ENCODE results near the gene ENDOV.

Gene ENDOV

DNA sequence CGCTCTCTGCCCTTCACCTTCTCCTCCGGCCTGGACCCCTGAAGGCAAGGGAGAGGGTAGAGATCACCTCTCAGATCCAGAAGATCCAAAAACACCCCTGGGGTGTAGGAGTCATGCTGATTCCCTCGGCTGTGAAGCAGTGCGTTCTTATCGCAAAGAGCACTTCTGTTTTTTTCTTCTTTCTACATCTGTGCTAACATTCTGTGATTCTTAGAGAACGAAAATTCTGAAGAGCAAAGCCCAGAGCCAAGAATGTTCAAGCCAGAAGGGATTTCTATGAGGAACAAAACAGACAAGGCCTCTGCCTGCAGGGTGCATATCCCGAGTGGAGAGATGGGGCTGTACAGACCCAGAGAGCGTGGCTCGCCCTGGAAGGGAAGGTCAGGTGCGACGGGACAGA lies 44.3 kb downstream of the ENDOV start:
- no peak for DNase-seq (ENCODE audit: insufficient read length, low spot score)
- FAIRE-seq, result no peak
- TF ChIP-seq PAX5 (IDR thresholded peaks at IDR 0.05; ENCODE audit: insufficient read depth, low read length, severe bottlenecking) (no peak), POLR2A (IDR thresholded peaks at IDR 0.05; ENCODE audit: low read depth, low read length) (no peak)

DNA sequence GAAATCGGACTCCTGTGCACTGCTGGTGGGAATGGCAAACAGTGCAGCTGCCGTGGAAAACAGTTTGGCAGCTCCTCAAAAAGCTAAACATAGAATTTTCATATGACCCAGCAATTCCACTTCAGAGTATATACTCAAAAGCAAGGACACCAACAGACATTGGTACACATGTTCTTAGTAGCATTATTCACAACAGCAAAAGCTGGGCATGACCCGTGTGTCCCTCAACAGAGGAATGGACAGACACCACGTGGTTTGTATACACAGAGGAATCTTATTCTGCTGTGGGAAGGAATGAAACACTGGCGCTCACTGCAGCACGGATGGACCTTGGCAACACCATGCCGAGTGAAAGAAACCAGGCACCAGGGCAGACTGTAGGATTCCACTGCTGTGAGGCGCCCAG lies 45.5 kb downstream of the ENDOV start:
- DNase-seq (ENCODE audit: insufficient read length, low spot score), result no peak
- FAIRE-seq, result no peak
- no peak for TF ChIP-seq SPI1 (IDR thresholded peaks at IDR 0.05; ENCODE audit: low read depth, low read length)
- no peak for TF ChIP-seq POLR2A (IDR thresholded peaks at IDR 0.05; ENCODE audit: low read depth, low read length)
- no peak for TF ChIP-seq POU2F2 (IDR thresholded peaks at IDR 0.05; ENCODE audit: low read depth, low read length)
- TF ChIP-seq TAF1 (IDR thresholded peaks at IDR 0.05; ENCODE audit: low read depth, low read length), result no peak
- TF ChIP-seq PAX5 (IDR thresholded peaks at IDR 0.05; ENCODE audit: insufficient read depth, low read length, severe bottlenecking), result no peak
- no peak for TF ChIP-seq POLR2AphosphoS5 (IDR thresholded peaks at IDR 0.05; ENCODE audit: low read depth, low read length)

DNA sequence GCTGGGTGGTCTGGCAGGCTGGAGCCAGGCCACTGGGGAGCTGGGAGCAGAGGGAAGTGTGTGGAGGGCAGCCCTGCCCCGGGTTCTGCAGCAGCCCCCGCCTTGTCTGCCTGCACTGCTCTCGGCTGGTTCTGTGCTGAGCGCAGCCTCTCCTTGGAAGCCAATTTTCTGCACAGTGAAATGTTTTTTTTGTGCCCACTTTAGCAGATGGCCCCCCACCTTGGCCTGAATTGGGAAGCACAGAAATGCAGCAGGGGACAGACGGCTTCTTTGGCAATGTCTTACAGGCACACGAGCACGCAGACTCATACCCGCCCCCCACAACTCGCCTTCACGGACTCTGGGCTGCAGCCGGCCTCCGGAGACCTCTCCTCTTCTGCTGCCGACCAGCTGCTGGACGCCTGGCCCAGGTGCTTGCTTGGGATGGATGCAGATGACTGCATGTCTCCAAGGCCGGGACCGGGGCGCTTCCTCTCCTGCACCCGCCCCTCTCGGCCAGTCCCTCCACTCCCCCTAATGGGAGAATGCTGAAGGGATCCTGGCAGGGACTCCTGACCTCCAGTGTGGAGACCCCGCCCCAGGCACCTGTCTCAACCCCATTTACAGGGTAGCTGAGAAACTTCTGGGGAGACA lies 46.7 kb downstream of the ENDOV start:
- FAIRE-seq, result no peak

DNA sequence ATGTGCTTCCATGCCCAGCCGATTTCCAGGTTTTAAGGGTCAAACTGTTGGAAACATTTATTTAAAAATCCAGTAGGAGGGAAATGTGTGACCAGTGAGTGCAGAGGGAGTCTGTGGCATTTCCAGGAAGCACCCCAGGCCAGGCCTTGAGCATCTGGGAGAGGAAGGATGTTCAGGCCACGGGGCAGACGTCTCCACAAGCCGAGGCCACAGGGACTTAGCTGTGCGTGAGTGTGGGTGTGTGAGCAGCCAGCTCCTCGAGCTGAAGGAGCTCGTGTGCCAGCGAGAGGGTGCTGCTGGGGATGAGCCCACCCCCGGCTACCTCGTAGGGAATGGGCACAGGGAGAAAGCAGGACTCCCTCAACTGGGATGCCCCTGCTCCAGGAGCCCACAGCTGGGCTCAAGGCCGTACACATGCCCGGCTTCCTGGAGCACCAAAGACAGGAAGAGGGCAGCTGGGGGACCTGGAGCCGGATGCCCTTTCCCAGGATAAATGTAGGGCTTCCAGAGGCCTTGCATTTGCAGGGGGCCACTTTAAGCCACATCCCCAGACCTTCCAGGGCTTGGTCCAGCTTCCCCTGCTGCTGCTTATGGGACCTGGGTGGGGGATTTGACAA lies 48.9 kb downstream of the ENDOV start:
- TF ChIP-seq POU2F2 (IDR thresholded peaks at IDR 0.05; ENCODE audit: low read depth, low read length) (no peak), TAF1 (IDR thresholded peaks at IDR 0.05; ENCODE audit: low read depth, low read length) (no peak), SPI1 (IDR thresholded peaks at IDR 0.05; ENCODE audit: low read depth, low read length) (no peak), POLR2AphosphoS5 (IDR thresholded peaks at IDR 0.05; ENCODE audit: low read depth, low read length) (no peak), PAX5 (IDR thresholded peaks at IDR 0.05; ENCODE audit: insufficient read depth, low read length, severe bottlenecking) (no peak), POLR2A (IDR thresholded peaks at IDR 0.05; ENCODE audit: low read depth, low read length) (no peak)
- DNase-seq (ENCODE audit: insufficient read length, low spot score) (no peak), FAIRE-seq (no peak)

More for the DNA sequence above, 46.7 kb downstream of the ENDOV start:
- no peak for TF ChIP-seq TAF1 (IDR thresholded peaks at IDR 0.05; ENCODE audit: low read depth, low read length)
- no peak for TF ChIP-seq POLR2A (IDR thresholded peaks at IDR 0.05; ENCODE audit: low read depth, low read length)
- TF ChIP-seq PAX5 (IDR thresholded peaks at IDR 0.05; ENCODE audit: insufficient read depth, low read length, severe bottlenecking), result no peak
- TF ChIP-seq POU2F2 (IDR thresholded peaks at IDR 0.05; ENCODE audit: low read depth, low read length), result no peak
- TF ChIP-seq POLR2AphosphoS5 (IDR thresholded peaks at IDR 0.05; ENCODE audit: low read depth, low read length), result no peak
- TF ChIP-seq SPI1 (IDR thresholded peaks at IDR 0.05; ENCODE audit: low read depth, low read length), result no peak
- DNase-seq (ENCODE audit: insufficient read length, low spot score), result no peak

DNA sequence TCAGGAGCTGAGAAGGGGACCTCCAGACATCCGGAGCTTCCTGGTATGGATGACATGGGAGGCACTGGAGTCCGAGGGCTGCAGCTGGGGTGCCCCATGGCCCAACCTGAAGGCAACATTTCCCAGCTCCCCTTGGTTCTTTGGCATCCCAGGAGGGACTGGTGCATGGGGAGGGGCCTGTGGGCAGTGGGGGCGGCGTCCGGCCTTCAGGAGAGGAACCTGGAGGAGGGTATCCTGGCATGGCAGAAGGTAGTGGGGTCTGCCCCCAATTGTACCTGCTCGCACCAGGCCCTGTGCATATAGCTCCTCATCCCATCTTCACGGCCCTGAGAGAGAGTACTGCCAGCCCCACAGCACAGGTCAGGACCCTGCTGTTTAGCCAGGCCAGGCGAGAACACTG lies 49.5 kb downstream of the ENDOV start:
- no peak for FAIRE-seq
- TF ChIP-seq POU2F2 (IDR thresholded peaks at IDR 0.05; ENCODE audit: low read depth, low read length), result no peak
- no peak for TF ChIP-seq TAF1 (IDR thresholded peaks at IDR 0.05; ENCODE audit: low read depth, low read length)
- no peak for TF ChIP-seq SPI1 (IDR thresholded peaks at IDR 0.05; ENCODE audit: low read depth, low read length)
- no peak for TF ChIP-seq PAX5 (IDR thresholded peaks at IDR 0.05; ENCODE audit: insufficient read depth, low read length, severe bottlenecking)
- no peak for TF ChIP-seq POLR2AphosphoS5 (IDR thresholded peaks at IDR 0.05; ENCODE audit: low read depth, low read length)
- TF ChIP-seq POLR2A (IDR thresholded peaks at IDR 0.05; ENCODE audit: low read depth, low read length), result no peak
- no peak for DNase-seq (ENCODE audit: insufficient read length, low spot score)

DNA sequence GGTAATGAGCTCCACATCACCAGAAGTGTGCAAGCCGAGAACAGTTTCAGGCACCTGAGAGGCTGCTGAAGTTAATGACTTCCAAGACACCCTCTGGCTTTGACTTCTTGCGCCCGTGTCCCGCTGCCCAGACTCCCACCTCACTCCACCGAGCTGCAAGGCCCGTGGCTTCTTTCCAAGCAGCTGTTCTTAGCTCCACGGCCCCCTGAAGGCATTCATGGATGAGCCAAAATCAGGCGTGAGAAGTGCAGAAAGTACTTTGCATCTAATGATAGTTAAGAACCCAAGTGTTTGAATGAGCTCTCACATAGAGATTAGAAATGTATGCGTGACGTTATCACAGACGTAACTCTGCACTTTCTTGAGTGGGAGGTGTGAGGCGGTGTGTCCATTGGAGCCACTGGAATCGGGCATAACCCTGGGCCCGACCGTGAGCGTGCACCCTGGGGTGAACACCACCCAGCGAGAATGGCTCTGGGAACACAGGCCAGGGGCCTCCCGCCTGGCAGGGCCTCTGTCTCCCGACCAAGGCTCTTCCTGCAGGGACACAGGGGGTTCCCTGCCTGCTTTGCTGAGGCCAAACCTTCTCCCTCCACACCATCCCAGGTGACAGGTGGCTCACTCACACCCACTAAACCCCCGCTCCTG lies 50.5 kb downstream of the ENDOV start:
- DNase-seq (ENCODE audit: insufficient read length, low spot score) (no peak), FAIRE-seq (no peak)
- TF ChIP-seq PAX5 (IDR thresholded peaks at IDR 0.05; ENCODE audit: insufficient read depth, low read length, severe bottlenecking) (no peak), POLR2A (IDR thresholded peaks at IDR 0.05; ENCODE audit: low read depth, low read length) (no peak)

DNA sequence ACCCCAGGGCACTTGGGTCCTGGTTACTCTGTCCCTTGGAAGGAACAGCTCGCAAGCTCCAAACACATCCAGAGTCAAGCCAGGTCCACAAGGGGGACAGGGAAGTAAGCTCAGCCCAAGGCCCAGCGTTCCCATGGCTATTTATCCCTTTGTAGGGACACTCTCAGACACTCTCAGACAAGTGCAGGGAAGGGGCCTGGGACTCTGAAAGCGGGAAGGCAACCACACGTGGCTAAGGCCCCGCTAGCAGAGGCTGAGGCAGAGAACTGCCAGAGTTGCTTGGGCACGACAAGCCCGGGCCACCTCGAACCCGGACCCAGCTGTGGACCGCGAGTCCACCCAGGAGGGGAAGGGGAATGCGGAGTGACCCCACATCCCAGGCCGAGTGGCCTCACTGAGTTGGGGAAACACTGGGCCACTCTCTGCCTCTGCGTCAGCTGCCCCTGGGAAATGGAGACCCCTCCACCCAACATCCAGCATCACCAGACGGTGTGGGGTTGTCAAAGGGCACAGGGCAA lies 51.3 kb downstream of the ENDOV start:
- DNase-seq (ENCODE audit: insufficient read length, low spot score) (no peak), FAIRE-seq (no peak)
- no peak for TF ChIP-seq POLR2A (IDR thresholded peaks at IDR 0.05; ENCODE audit: low read depth, low read length)
- no peak for TF ChIP-seq SPI1 (IDR thresholded peaks at IDR 0.05; ENCODE audit: low read depth, low read length)
- TF ChIP-seq TAF1 (IDR thresholded peaks at IDR 0.05; ENCODE audit: low read depth, low read length), result no peak
- TF ChIP-seq PAX5 (IDR thresholded peaks at IDR 0.05; ENCODE audit: insufficient read depth, low read length, severe bottlenecking), result no peak
- TF ChIP-seq POU2F2 (IDR thresholded peaks at IDR 0.05; ENCODE audit: low read depth, low read length), result no peak
- no peak for TF ChIP-seq POLR2AphosphoS5 (IDR thresholded peaks at IDR 0.05; ENCODE audit: low read depth, low read length)

DNA sequence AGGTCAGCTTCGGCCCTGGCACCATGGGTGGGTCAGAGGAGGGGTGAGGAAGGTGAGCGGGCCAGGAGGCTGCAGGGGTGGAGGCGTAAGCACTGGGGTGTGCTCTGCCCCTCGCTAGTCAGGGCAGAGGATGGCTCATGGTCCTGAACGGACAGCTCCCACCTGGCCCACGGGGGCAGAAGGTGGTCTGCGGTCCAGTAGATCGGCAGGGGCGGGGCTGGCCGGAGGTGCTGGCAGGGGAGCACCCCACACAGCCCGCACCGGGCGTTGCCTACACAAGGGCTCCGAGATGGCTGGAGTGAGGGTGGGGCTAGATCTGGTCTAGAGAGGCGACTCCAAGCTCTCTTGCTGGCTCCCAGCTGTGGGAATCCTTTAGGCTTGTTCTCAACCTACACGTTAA lies 53.3 kb downstream of the ENDOV start:
- TF ChIP-seq POU2F2 (IDR thresholded peaks at IDR 0.05; ENCODE audit: low read depth, low read length), result no peak
- no peak for TF ChIP-seq SPI1 (IDR thresholded peaks at IDR 0.05; ENCODE audit: low read depth, low read length)
- DNase-seq (ENCODE audit: insufficient read length, low spot score) (no peak), FAIRE-seq (no peak)

DNA sequence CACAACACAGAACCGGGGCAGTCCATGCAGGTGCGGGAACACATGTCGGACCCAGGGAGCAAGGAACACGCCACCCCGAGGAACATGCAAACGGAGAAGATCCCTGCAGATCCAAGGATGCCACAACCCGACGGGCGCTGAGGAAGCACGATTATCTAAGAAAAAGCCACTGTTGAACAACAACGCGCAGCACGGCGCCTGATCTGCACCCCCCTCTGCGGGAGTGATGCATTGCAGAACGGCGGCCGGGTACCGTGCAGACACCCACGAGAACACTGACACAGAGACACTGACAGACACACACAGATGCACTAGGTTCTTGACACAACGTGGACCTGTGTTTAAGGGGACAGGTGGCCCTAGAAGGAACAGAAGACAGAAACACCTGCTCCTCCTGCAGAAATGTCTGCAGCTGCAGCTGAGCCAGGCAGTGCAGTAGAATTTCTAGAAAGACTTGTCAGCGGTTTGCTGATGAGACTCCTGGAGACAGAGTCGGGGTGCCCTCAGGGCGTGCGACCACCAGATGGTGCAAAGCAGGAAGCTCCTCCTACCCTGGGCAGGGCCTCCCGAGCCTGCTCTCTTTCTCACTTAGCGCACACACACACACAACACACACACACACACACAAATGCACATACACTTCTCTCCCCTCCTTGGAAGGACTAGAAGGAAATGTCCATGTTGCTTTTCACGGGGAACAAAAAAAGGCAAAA lies 54.0 kb downstream of the ENDOV start:
- DNase-seq (ENCODE audit: insufficient read length, low spot score) (no peak), FAIRE-seq (no peak)
- TF ChIP-seq PAX5 (IDR thresholded peaks at IDR 0.05; ENCODE audit: insufficient read depth, low read length, severe bottlenecking), result no peak
- TF ChIP-seq POLR2AphosphoS5 (IDR thresholded peaks at IDR 0.05; ENCODE audit: low read depth, low read length), result no peak
- no peak for TF ChIP-seq SPI1 (IDR thresholded peaks at IDR 0.05; ENCODE audit: low read depth, low read length)
- no peak for TF ChIP-seq TAF1 (IDR thresholded peaks at IDR 0.05; ENCODE audit: low read depth, low read length)

Measured in GM12891 (cell line).